ENCODE data around the gene PI4KA.
"Not testable (repeated sequence)": the region's sequence is repeated elsewhere in the genome, so short reads cannot be mapped to it uniquely, and the experiment has no call there.

Gene PI4KA

DNA sequence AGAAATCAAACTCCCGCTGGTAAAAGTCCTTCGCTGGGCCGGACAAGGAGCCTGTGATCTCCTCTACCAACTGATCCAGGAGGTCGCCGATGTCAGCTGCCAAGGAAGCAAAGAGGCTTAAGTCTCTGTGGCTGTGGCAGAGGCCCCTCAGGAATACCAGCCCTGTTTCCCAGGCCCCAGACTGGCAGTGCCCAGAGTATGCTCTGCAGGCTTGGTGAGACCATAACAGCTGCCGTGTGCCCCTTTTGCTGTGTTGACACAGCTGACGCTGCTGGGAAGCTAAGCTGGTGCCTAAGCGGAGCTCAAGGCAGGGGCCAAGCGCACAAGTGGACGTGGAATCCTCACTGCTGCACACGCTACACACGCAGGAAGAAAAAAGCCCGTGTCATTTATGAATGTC, 139.9 kb downstream of the PI4KA start:
- not testable (repeated sequence) for DNase-seq

- not testable (repeated sequence) for DNase-seq
These were observed 140.6 kb downstream of the PI4KA start for GRCh38 chr22:20717981-20718380.

DNA sequence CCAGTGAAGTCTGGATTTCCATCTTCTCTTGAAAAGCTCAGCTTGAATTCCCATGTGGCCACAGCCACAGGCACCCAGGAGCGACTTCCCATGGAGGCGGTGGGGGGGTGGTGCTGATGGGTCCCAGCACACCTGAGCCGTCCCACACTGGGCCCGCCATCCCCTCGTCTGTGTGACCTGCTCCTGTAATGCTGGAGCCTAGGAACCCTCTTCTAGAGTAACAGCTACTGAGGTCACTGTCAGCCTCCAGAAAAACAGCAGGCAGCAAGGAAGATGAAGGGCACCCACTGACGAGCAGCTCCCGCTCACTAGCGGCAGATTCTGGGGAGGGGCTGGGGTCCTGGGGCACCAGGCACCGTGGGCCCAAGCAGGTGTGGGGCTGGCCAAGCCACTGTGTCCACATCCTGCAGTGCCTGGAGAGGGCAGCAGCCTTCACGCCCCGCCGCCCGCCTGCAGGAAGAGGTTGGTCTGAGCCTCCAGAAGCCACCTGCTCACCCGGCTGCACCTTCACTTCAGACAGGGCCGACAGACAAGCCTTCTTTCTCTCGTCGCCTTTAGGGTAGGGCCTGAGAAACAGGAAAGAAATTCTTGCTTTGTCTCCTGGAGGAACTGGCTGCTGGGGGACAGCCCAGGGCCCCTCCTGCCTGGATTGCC, 141.3 kb downstream of the PI4KA start:
- DNase-seq: not testable (repeated sequence)

DNA sequence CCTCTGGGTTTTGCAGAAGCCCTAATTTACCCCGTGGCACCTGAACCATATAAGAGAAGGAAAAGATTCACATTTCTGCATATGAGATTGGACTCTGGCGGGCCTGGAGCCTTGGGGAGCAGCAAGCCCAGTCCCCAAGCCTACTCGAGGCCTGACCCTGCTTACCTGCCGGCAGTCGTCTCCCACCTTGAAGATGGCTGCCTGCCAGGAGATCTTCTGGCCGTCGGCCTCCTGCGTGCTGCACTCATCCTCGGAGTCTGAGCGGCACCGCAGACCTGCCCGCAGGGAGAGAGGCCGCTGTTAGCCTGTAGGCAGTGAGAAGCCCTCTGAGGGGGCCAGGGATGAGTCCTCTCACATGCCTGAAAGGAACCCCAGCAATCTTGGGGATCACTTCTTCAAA, 145.5 kb downstream of the PI4KA start:
- DNase-seq: not testable (repeated sequence)

- DNase-seq: not testable (repeated sequence)
These were observed 148.6 kb downstream of the PI4KA start for GRCh38 chr22:20709966-20710365.

DNA sequence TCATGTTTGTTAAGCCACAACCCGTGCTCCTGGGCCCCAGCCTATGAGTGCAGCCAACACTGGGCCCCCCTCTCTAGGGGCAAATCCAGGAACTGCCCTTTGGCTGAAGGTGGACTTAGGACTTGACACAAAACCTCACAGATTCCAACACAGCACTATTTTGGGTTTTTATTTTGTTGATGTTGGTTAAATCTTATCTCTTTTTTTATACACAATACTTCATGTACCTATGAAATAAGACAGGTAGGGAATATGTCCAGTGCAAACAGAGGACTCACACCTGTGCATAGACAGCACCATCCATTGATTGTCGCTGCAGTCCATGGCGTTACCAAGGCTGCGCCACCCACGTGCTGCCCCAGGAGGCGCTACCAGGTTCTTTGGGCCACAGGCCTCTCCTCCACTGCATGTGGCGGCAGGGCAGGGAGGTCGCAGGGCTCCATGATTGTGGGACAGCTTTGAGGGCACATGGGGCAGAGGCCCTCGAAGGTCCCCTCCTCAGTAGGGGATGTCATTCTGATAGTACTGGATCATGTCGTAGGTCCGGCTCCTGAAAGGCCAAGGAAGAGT, 151.0 kb downstream of the PI4KA start:
- not testable (repeated sequence) for DNase-seq

DNA sequence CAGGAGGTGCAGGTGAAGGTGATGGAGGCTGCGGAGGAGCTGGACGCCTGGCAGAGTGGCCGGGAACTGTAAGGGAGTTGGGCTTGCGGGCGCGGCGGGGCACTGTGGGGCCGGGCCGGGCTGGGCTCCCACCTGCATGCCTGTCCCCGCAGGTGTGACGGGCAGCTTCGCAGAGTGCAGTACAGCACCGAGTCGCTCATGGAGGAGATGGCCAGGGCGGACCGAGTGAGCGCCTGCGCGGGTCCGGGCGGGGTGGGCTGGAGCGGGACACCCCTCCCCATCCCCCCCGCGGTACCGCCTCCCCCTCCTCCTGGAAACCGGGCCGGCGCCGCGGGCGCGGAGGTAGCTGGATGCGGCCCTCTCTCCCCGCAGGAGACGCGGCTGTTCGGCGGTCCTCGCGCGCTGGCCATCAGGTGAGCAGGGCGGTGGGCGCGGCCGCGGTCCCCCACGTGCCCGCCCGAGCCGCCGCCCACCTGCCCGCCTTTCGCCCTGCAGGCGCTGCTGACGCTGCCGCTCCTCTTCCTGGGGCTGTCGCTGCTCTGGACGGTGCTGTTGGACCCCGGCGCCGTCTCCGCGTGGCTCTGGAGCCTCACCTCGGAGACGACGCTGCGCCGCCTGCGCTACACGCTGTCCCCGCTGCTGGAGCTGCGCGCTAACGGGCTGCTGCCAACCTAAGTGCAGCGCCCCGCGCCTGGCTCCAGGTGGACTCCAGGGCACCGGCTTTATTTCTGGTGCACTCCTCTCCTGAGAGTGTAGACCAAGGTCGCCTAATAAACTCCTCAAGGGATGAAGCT, 154.6 kb downstream of the PI4KA start:
- not testable (repeated sequence) for DNase-seq

- not testable (repeated sequence) for DNase-seq
These were observed 155.2 kb downstream of the PI4KA start for GRCh38 chr22:20703414-20703806.

- peak; percentile 92 for DNase-seq
These were observed 155.8 kb downstream of the PI4KA start for GRCh38 chr22:20702546-20703413.

- not testable (repeated sequence) for DNase-seq
These were observed 156.5 kb downstream of the PI4KA start for GRCh38 chr22:20702175-20702545.

- DNase-seq: not testable (repeated sequence)
These were observed 156.9 kb downstream of the PI4KA start for GRCh38 chr22:20701680-20702136.

DNA sequence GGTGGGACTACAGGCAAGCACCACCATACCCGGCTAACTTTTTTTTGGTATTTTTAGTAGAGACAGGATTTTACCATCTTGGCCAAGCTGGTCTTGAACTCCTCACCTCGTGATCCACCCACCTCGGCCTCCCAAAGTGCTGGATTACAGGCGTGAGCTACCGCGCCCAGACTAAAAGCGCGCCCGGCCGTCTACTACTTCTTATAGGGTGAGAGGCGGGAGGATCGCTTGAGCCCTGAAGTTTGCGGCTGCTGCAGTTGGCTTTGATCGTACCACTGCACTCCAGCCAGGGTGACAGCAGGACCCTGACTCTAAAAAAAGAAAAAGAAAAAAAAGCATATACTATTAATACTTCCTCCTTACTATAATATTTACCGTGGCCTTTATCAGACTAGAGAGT, 158.3 kb downstream of the PI4KA start:
- DNase-seq: not testable (repeated sequence)

DNA sequence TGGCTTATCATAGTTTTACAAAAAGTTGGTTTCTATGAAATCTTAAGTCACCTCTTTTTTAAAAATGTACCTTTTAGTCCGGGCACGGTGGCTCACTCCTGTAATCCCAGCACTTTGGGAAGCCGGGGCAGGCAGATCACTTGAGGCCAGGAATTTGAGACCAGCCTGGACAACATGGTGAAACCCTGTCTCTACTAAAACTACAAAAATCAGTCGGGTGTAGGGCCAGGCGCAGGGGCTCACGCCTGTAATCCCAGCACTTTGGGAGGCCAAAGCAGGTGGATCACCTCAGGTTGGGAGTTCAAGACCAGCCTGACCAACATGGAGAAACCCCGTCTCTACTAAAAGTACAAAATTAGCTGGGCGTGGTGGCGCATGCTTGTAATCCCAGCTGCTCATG, 158.8 kb downstream of the PI4KA start:
- not testable (repeated sequence) for DNase-seq

GRCh38 chr22:20697481-20698113, 161.0 kb downstream of the PI4KA start:
- DNase-seq: peak; percentile 84

GRCh38 chr22:20696056-20696455, 162.6 kb downstream of the PI4KA start:
- not testable (repeated sequence) for DNase-seq

- not testable (repeated sequence) for DNase-seq
These were observed 163.4 kb downstream of the PI4KA start for GRCh38 chr22:20695205-20695604.

- not testable (repeated sequence) for DNase-seq
These were observed 164.4 kb downstream of the PI4KA start for GRCh38 chr22:20694256-20694655.

- not testable (repeated sequence) for DNase-seq
These were observed 165.7 kb downstream of the PI4KA start for GRCh38 chr22:20692926-20693325.

GRCh38 chr22:20690586-20691317, 167.9 kb downstream of the PI4KA start:
- DNase-seq: not testable (repeated sequence)

DNA sequence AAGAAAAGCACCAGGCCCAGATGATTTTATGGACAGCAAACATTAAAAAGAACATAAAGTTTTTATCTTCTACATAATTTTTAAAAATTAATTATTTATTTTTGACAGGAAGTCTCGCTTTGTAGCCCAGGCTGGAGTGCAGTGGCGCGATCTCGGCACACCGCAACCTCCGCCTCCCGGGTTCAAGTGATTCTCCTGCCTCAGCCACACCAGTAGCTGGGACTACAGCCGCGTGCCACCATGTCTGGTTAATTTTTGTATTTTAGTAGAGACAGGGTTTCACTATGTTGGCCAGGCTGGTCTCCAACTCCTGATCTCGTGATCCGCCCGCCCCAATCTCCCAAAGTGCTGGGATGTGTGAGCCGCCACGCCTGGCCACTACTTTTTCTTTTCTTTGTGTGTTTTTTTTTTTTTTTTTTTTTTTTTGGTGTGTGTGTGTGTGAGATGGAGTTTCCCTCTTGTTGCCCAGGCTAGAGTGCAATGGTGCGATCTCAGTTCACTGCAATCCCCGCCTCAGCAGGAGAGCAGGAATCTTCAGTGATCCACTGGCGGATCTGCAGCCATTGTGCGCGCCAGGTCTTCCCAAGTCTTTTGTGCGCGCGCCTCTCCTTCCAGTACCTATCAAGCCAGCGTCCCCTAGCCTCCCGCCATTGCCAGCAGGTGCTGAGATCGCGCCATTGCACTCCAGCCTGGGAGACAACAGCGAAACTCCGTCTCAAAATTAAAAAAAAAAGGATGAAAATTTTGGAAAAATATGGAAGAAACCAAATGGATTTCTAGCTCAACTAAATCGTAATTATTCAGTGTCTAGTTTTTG, 171.0 kb downstream of the PI4KA start:
- DNase-seq: not testable (repeated sequence)

DNA sequence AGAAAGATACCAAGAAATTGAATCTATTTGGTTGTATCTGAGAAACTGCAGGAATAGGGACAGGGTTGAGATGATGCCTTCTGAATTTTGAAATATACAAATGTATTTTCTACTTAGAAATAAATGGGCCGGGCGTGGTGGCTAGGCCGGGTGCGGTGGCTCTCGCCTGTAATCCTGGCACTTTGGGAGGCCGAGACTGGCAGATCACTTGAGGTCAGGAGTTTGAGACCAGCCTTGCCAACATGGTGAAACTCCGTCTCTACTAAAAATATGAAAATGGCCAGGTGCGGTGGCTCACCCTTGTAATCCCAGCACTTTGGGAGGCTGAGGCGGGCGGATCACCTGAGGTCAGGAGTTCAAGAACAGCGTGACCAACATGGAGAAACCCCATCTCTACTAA, 172.8 kb downstream of the PI4KA start:
- DNase-seq: not testable (repeated sequence)

All from MV-4-11 (cell line).